Left renal pelvis (tissue), 4 donors: ENCODE data around the gene CDH2. TPM values are rescaled to one million over a fixed set of nuclear protein-coding genes. Genes with fewer than 3 reads are reported as not detected.

Experiments
- DNase-seq, 4 donors: peaks; one replicate each; pipeline ENCODE4 v3.0.0-alpha.2; 2013; ENCODE audit warnings: low read depth in 4 of 4, low spot score in 3 of 4
- polyA plus RNA-seq, 4 donors: library from polyadenylated mRNA; unstranded; fragments of 120-200 nt; gene quantifications; one replicate each; pipeline ENCODE4 v1.2.1, GENCODE V29; 2013; ENCODE audit not compliant: insufficient read length in 4 of 4

The CDH2 gene
- polyA plus RNA-seq, 4 donors: 71.2 to 104 (median 86.2) TPM

- no peak for DNase-seq
Measured at GRCh38 chr18:28007841-28008240, 169.1 kb downstream of the CDH2 start.

- DNase-seq: no peak
Measured at GRCh38 chr18:28005164-28005563, 171.8 kb downstream of the CDH2 start.

DNA sequence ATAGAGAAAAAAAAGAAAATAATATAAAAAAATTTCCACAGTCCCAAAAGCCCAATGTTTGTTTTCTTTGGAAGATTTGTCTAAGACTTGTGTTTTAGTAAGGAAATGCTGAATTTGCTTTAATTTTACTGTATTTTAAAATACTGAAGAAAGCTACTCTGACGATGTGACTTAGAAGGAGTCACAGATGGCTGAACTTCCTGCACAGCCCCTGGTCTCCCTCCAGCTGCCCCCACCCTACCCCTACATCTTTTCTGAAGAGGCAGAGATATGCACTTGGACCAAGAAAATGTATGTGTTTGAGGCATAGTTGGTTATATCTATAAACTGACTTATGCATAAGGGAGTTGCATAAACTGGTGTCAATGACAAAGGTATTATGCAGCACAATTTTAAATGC lies 172.3 kb downstream of the CDH2 start:
- DNase-seq: no peak

DNA sequence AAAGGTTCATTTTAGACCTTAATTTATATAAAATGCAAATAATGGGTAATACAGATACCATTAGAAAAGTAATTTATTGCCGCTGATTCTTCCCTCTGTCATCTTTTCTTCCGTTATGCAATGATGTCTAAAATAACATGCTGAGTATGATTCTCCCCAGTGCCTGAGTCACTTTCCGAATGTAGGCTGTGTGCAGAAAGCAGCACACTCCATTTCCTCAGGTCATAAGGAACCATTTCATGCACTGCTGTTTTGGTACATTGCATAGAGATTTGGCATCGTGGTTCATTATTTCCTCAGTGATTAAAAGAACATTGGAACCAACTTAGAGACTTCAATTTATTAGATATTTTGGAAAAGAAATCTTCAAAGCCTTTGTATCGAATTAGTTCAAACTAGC lies 173.5 kb downstream of the CDH2 start:
- DNase-seq: no peak

DNA sequence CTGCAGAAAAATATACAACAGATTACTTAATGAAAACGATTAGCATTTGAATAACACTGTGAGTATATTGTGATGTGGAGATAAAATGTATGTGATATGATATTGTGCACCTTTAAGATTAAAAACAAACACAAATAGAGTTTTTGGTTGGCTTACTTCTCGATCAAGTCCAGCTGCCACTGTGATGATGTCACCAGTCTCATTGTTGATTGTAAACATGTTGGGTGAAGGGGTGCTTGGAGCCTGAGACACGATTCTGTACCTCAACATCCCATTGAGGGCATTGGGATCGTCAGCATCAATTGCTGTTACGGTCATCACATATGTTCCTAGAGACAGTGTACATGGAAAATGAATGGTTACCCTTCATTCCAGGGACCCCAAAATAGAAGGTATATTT lies 174.1 kb downstream of the CDH2 start:
- no peak for DNase-seq

- no peak for DNase-seq
Measured at GRCh38 chr18:27996801-27997272, 180.1 kb downstream of the CDH2 start.

- no peak for DNase-seq
Measured at GRCh38 chr18:27995770-27996502, 181.0 kb downstream of the CDH2 start.

GRCh38 chr18:27994571-27994970 lies 182.4 kb downstream of the CDH2 start:
- DNase-seq: no peak

DNA sequence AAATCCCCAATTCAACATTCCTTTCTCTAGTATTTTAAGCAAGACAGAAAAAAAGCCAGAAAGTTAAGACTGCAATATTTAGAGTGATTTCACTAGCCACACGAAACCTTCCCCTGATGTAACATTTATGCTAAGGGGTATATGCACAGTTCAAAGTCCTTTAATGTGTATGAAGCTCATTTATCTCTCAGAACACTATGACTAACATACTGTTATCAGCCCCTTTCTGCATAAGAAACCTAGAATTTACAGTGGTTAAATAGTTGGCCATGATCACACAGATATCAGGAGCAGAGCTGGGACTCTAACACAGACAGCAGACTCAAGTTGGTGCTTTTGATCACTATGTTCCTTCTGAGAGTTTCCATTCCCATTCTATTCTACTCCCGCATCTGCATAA lies 185.5 kb downstream of the CDH2 start:
- no peak for DNase-seq

- no peak for DNase-seq
Measured at GRCh38 chr18:27985832-27986231, 191.1 kb downstream of the CDH2 start.

- no peak for DNase-seq
Measured at GRCh38 chr18:27983780-27984179, 193.2 kb downstream of the CDH2 start.

DNA sequence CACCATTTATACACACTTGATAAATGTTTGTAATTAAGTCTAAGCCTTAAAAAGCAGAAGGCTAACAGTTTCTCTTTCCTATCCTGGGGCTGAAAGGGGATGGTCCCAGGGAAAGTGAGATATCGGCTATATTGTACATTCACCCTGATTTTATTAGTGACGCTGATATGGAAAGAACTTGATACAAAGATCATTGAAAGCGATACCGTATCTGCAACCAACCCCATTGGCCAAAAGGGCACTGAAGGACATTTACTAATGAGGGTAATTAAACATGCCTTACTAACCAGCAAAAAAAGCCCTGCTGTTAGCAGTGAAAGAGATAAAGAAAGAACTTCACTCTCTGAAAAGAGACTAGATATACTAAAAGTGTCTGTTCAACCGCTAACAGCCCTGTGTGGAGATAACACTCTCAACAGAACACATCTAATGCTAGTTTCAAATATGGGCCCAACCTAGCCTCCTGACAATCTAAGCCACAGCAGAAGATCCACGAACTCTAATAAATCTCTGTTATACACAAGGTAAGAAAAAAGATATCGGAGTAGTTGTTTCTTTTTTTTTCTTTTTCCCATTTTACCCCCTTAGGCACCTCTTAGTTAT lies 200.0 kb downstream of the CDH2 start:
- DNase-seq: no peak

- DNase-seq: no peak
Measured at GRCh38 chr18:27970321-27970720, 206.6 kb downstream of the CDH2 start.

GRCh38 chr18:27969206-27969605 lies 207.7 kb downstream of the CDH2 start:
- DNase-seq: no peak

DNA sequence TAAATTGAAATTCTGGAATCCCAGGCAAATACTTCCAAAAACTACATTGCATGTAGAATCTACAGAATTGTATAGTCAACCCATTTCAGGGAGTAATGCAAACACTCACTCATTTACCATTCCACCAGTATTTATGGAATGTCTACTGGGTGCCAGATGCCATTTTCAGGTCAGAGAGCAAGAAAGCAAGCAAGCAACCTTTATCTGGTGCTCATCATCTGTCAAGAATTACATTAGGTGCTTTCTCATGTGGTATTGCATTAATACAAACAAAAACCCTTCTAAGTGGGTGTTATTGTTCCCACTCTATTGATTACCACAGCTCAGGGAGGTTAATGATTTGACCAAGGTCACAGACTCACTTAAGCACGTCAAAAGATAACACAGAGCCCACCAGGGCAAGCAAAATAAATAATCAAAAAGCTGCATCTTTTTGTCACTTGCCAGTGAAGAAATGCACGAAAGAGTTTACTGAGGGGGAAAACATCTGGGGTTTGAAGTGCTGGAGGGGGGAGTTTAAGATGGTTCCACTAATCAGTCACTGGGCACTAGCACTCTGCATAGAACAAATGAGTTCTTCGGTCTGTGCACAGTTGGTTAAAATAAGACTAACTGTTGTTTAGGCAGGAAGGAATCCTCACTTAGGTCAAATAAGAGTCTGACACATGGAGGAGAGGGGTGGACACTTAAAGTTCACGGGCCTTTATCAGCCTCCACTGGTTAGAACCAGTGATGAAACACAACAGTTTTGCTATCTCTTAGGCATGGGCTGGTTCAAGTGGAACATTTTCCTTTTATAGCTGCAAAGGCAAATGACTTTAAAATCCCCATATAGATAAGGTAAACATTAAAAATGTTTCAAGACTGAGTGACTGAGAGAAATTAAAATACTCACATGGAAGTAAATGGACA lies 208.8 kb downstream of the CDH2 start:
- DNase-seq: no peak

DNA sequence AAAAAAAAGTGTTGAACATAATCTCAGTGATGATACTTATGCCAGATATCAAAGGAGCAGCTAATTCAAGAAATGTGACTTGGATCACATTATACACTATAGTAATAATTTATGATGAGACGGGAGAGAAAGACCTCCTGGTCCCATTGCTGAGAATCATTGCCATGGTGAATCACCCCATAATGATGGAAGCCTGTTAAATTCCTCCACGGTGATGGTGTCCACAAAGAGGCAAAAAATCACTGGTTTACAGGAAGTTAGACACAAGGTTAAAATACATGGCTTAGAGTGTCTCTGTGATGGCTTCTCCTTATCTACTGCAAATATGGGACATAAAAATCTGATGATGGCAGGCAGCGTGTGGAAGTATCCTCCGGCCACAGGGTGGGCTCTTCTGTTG lies 210.0 kb downstream of the CDH2 start:
- no peak for DNase-seq

- no peak for DNase-seq
Measured at GRCh38 chr18:27964811-27965210, 212.1 kb downstream of the CDH2 start.

DNA sequence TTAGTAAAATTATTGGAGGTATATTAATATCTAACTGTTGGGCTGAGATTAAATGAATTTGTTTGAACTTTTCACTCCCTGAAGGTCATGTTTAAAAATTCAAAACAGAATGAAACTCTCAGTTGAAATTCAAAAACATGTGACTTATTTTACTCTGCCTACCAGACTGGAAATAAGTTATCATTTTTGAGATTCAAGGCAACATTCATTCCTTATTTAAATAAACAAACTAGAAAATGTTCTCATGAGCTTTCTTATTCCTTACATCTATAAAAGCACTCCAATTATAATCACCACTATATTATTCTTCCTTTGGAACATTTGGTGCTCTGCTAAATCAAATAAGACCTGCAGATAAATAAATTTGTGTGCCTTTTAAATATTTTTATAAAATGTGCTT lies 217.8 kb downstream of the CDH2 start:
- no peak for DNase-seq

- DNase-seq: no peak
Measured at GRCh38 chr18:27956001-27956640, 220.8 kb downstream of the CDH2 start.

DNA sequence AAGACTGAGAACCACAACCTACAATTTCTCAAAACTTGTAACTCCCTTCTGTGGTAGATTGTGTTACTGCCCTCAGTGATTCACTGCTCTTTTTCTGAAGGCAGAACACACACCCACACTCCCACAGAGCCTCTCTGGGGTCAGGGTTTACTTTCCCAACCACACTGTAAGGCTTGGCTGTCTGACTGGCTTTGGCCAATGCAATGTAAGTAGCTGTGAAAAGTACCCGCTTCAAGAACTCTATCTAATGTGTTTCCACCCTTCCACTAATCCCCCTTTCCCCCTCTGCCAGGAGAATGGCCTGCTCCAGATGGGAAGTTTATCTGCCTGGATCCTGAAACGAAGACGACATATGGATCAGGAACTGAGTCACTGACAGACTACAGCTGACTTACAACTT lies 222.7 kb downstream of the CDH2 start:
- DNase-seq: no peak

DNA sequence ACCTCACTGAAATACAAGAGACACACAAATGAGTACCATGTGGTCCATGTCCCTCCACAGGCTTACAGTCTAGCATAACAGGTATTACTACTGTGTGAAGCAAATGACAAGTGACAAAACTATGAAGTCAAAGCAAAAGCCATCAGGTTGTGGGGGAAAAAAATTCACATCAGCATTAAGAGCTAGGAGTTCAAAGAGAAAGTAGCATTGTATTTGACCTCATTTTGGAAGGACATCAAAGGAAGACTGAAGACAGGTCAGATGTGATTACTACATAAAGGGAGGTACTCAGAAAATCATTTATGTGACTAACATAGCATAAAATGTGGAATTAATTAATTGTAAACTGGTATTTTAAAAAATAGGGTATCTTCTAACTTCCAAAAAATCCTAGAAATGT lies 224.2 kb downstream of the CDH2 start:
- no peak for DNase-seq
